Activated CD8-positive, alpha-beta memory T cell treated with anti-CD3 and anti-CD28 coated beads, Interleukin-2, amount 50 U/mL, for 4 hours (primary cell): ENCODE results near the gene TMEM140.
"Not testable (repeated sequence)": the region's sequence is repeated elsewhere in the genome, so short reads cannot be mapped to it uniquely, and the experiment has no call there.

Experiments
- DNase-seq: peaks from one replicate; pipeline ENCODE4 v3.0.0-alpha.2; 2020

TMEM140 gene

GRCh38 chr7:135147899-135148721 is at the start of gene TMEM140:
Gene TMEM140 (plus strand): TSS chr7:135148072. CDS start chr7:135164442, 16,370 bp downstream.
- DNase-seq, result peak; percentile 50

- DNase-seq, result no peak
Observed at GRCh38 chr7:135098391-135098790, 49.5 kb upstream of the TMEM140 start.

DNA sequence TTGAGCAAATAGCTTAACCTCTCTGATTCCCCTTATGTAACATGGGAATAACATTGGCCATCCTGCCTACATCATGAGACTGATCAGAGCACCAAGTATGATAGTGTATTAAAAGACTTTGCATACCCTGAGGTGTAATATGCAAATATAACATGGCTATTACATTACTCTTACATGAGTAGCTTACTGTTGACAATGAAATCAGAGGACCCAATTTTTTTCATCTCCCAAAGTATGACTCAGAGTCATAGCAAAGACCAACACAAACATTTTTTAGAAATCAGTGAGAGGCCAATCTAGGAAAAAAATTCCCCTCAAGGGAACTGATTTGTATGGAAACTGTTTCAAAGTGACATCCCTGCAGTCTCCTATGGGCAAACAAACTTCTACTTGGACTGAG is 47.0 kb upstream of the TMEM140 start:
- DNase-seq, result no peak

DNA sequence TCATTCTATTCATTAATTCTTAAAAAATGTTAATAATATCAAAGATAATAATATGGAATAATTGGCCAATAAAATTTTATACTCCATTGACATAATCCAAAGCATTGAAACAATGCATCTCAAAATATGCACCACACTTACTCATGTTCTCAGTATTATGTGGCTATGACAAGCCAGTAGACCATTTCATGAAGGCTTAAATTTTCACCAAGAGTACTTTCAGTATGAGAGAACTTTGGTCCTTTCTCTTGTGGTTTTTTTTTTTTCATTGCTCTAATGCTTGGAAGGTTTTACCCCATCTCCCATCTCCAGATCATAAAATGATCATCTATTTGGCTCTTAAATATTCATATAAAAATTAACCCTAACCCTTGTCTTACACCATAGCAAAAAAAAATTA is 45.5 kb upstream of the TMEM140 start:
- DNase-seq, result no peak

DNA sequence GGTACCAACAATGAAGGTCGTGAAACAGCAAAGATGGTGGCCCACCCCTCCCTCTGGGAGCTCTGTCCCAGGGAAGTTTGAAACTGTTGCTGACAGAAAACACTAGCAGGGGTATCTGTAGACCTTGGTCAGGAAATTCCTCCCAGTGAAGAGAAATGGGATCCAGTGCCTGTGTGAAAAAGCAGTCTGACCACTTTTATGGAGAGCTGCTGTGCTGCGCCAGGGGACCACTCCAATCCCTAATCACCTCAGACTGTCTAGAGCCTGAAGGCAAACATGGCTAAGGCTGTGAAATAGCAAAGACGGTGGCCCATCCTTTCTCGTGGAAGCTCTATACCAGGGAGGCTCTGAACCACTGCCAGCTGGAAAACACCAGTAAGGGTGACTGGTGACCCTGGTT is 38.3 kb upstream of the TMEM140 start:
- DNase-seq, result no peak

GRCh38 chr7:135109976-135110375 is 37.9 kb upstream of the TMEM140 start:
- no peak for DNase-seq

DNA sequence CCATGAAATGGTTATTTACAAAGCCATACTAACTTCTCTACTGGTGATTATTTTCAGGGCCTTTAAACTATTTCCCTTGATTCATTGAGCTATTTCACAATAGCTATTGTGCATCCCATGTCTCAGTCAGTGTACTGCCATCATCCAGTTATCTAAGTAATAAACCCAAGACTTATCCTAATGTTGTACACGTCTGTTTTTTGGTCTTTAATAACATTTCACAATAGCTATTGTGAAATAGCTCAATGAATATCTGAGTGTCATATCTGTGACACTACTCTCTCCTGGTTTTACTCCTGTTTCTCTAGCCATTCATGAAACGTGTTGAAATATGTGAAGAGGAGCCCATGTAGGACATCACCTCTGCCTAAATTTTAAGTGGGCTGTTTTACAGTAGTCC is 36.5 kb upstream of the TMEM140 start:
- no peak for DNase-seq

GRCh38 chr7:135114622-135115021 is 33.2 kb upstream of the TMEM140 start:
- DNase-seq, result no peak

DNA sequence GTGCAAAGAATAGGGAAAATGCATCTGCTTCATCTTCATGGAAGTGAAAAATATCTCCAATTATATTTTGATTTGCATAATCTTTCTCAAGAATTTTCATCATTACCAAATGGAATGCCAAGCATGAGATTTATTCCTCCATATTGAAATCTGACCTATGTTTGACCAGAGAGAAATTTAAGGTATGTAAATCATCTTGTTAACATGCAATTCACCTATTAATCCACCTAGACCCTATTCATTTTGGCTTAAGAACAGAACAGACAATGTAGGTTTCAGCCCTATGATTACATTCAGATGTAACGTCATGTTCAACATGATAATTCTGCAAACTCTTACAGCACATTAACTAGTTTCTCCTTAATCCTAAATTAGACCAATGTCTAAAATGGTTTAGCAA is 30.8 kb upstream of the TMEM140 start:
- no peak for DNase-seq

DNA sequence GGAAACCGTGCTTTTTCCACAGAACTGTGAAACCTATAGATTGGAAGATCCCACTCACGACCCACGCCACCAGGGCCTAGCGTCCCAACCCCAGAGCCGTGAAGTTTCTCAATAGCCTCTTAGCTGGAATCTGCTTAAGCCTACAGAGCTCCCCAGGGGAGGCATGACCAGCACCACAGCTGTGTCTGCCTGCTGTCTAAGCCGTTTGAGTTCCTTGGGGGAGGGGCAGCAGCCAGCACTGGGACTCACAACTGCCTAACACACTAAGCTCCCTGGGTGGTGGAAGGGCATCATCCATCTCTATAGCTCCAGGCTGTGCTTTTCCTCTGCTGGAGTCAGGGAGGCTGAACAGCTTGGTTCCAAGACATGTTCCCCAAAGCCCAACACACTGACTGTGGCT is 26.0 kb upstream of the TMEM140 start:
- DNase-seq, result no peak

DNA sequence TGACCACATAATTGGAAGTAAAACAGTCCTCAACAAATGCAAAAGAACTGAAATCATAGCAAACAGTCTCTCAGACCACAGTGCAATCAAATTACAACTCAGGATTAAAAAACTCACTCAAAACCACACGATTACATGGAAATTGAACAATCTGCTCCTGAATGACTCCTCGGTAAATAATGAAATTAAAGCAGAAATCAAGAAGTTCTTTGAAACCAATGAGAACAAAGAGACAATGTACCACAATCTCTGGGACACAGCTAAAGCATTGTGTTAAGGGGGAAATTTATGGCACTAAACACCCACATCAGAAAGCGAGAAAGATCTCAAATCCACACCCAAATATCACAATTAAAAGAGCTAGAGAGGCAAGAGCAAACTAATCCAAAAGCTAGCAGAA is 23.2 kb upstream of the TMEM140 start:
- not testable (repeated sequence) for DNase-seq

- DNase-seq, result no peak
Observed at GRCh38 chr7:135128931-135129330, 18.9 kb upstream of the TMEM140 start.

DNA sequence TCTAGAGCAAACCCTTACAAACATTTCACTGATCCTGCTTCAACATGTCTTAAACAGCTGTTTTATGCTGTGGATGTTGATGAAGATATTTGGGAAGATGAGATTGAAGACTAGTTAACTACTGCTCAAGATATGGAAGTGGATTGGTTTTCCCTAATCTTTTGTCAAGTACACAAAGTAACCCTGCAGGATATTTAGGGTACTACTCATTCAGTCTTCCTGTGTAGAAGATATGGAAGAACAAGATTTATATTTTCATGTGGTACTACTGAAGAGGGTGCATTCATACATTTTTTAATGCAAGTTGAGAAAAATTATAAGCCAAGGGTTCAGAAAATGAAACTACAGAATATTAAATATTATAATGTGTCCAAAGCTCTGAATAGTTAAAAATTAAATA is 18.3 kb upstream of the TMEM140 start:
- no peak for DNase-seq

- no peak for DNase-seq
Observed at GRCh38 chr7:135143885-135144668, 3.8 kb upstream of the TMEM140 start.

DNA sequence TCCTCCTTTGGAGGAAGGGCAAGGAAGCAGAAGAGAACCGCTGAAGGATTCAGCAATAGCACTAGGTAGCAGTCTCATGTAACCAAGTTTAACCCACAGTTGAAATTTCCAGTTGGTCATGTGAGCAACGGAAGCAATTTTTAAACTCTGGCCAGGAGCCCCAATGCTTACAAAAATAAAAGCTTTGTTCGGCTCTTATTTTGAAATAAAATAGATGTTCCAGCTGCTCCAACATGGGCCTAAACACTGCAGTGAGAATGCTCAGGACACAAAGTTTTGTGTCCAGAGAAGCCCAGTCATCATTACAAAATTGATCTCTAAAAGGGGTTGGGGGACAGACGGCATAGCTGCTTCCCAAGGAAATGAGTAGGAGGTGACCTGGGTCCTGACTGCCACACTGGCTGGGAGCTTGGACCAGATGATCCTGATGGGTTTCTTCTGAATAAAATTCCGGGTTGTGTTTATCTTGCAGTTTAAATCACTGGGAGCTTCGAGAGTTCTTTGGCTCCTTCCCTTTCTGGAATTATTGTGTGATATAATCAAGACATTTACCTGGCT is 452 bp upstream of the TMEM140 start:
- no peak for DNase-seq

DNA sequence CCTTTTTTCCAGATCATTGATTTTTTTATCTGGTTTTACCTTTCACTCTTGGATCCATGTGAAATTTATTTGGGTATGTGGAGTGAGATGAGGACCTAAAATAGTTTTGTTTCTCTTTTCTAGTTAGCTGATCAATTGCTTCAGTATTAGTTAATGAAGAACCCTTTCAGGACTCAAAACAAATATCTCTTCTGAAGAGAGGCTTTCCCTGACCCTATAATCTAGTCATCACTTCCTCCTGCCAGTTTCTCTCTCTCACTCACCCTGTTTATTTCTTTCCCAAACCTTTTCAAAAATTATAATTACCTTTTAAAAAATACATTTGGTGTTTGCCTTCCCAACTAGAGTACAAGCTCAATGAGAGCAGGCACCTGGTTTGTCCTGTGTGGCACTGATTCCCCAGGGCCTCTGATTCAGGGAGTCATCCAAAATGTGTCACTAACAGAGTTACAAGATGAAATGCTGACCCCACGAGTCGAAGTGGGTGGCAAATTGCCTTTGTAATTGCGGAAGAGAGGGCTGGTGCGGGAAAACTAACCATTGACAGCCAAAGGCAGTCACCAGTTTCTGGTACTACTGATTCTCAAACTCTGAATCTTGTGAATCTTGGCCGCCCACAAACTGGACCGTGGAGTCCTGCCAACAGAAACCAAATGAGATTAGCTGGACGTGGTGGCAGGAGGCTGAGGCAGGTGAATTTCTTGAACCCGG is 2.4 kb downstream of the TMEM140 start:
- DNase-seq, result no peak

- no peak for DNase-seq
Observed at GRCh38 chr7:135151132-135151531, 3.3 kb downstream of the TMEM140 start.

DNA sequence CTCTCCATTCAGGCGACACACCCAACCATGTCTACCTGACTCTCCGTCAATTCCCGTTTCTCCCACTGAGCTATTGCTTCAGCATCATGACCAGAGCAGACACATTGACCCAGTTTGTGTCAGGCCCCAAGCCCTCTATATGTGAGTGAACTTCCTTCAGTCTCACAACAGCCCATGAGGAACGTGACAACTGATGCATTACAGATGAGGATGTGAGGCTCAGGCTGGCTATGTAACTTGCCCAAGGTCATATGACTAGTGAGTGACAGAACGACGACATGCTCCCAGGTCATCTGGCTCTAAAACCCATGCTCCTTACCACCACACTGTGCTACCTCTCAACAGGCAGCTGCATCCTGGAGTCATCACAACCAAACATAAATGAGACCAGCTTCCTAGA is 3.7 kb downstream of the TMEM140 start:
- no peak for DNase-seq

- DNase-seq, result no peak
Observed at GRCh38 chr7:135152442-135152841, 4.6 kb downstream of the TMEM140 start.

- no peak for DNase-seq
Observed at GRCh38 chr7:135154734-135155133, 6.9 kb downstream of the TMEM140 start.

GRCh38 chr7:135156290-135156689 is 8.4 kb downstream of the TMEM140 start:
- no peak for DNase-seq

GRCh38 chr7:135158141-135158655 is 10.3 kb downstream of the TMEM140 start:
- no peak for DNase-seq

- DNase-seq, result no peak
Observed at GRCh38 chr7:135158874-135159273, 11.0 kb downstream of the TMEM140 start.
